Renal pelvis (tissue), 3 donors: Measurements from ENCODE around the gene XRCC6. TPM values are rescaled to one million over a fixed set of nuclear protein-coding genes. Genes with fewer than 3 reads are reported as not detected.

Experiments used
- polyA plus RNA-seq, 3 donors: library from polyadenylated mRNA; unstranded; fragments of 120-200 nt; gene quantifications; one replicate each; pipeline ENCODE4 v1.2.1, GENCODE V29; 2013; ENCODE audit not compliant: insufficient read length in 3 of 3

XRCC6 gene
- polyA plus RNA-seq, 3 donors, result 329 to 379 (median 361) TPM

Other genes starting within 250 kb of the XRCC6 start
- gene TEF, start 239.4 kb upstream of the XRCC6 start, polyA plus RNA-seq, result 10 to 100 TPM; 14.4 to 18.5 (median 17.8) TPM
- gene TOB2, start 174.5 kb upstream of the XRCC6 start, polyA plus RNA-seq, result 10 to 100 TPM; 54.5 to 60.6 (median 56.1) TPM
- gene PHF5A, start 152.6 kb upstream of the XRCC6 start, polyA plus RNA-seq, result 10 to 100 TPM; 50.2 to 59.2 (median 54.1) TPM
- 100 to 1,000 TPM; 145 to 165 (median 150) TPM for gene ACO2, start 152.2 kb upstream of the XRCC6 start, polyA plus RNA-seq
- 10 to 100 TPM; 34.0 to 38.1 (median 34.5) TPM for gene POLR3H, start 76.8 kb upstream of the XRCC6 start, polyA plus RNA-seq
- 1 to 10 TPM; 7.1 to 8.8 (median 8.3) TPM for gene CSDC2, start 60.3 kb upstream of the XRCC6 start, polyA plus RNA-seq
- gene PMM1, start 31.5 kb upstream of the XRCC6 start, polyA plus RNA-seq, result 10 to 100 TPM; 51.8 to 64.6 (median 59.9) TPM
- gene DESI1, start 252 bp upstream of the XRCC6 start, polyA plus RNA-seq, result 10 to 100 TPM; 25.0 to 34.8 (median 33.4) TPM
- 100 to 1,000 TPM; 122 to 169 (median 148) TPM for gene SNU13, start 67.6 kb downstream of the XRCC6 start, polyA plus RNA-seq
- 1 to 10 TPM; 2.0 to 3.7 (median 2.3) TPM for gene MEI1, start 78.2 kb downstream of the XRCC6 start, polyA plus RNA-seq
- gene CCDC134, start 179.4 kb downstream of the XRCC6 start, polyA plus RNA-seq, result 10 to 100 TPM in 2 of 3 donors, 1 to 10 TPM in 1; 7.9 to 12.2 (median 11.1) TPM
- gene SREBF2, start 211.8 kb downstream of the XRCC6 start, polyA plus RNA-seq, result 100 to 1,000 TPM; 100 to 116 (median 109) TPM